Fibroblast of the conjunctiva (primary cell): ENCODE measurements around the gene DNAJC12.
"Not testable (repeated sequence)": the region's sequence is repeated elsewhere in the genome, so short reads cannot be mapped to it uniquely, and the experiment has no call there.

Source experiments
- DNase-seq: peaks from one replicate; pipeline ENCODE4 v3.0.0-alpha.2; 2010; ENCODE audit warnings: low read depth

The DNAJC12 gene

DNA sequence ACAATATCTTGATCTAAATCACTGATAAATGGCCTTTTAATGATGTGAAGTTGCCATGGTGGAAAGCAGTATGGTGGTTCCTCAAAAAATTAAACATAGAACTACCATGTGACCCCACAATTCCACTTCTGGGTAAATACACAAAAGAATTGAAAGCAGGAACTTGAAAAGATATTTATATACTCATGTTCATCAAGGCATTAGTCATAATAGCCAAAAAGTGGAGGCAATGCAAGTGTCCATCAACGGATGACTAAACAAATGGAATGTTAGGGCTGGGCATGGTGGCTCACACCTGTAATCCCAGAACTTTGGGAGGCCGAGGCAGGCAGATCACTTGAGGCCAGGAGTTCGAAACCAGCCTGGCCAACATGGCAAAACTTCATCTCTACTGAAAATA, 2.0 kb upstream of the DNAJC12 start:
- no peak for DNase-seq

DNA sequence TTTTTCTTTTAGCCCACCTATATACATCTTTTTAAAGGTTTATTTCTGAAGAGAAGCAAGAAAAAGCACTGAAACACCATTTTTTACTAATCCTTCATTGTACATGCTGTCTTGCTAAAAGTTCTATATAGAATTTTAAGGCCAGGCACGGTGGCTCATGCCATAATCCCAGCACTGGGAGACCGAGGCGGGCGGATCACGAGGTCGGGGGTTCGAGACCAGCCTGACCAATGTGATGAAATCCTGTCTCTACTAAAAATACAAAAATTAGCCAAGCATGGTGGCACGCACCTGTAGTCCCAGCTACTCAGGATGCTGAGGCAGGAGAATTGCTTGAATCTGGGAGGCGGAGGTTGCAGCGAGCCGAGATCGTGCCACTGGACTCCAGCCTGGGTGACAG, 1.5 kb upstream of the DNAJC12 start:
- not testable (repeated sequence) for DNase-seq

DNA sequence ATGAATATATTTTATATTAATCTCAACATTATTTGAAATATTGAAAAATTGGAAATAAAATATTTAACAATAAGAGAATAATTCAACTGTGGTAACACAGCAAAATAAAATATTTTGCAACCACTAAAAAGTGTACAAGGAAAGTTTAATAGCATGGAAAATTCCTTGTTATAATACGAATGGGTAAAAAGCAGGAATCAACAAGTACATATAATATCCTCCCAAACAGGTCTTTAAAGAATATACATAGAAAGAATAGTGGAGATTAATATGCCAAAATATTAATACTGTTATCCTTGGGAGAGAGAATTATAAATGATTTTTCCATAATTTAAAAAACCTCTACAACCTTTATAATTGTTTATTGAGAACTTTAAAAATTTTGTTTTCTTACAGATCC, 1.0 kb downstream of the DNAJC12 start:
- DNase-seq = no peak

DNA sequence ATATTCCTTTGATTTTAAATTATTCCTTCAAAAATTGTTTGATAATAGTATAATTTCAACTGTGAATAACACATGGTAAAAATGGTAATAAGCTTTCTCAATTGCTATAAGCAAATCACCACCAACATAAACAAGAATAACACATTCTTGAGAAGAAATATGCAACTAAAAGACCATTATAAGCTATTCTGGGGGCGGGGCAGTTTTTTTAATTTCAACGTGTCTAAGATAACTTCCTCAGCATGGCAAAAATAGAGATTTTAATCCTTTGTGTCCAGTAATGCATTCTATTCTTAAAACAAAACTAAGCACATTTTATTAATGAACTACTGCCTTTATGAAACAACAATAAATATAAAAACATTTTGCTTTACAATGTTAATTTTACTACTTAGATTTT, 1.5 kb downstream of the DNAJC12 start:
- DNase-seq = no peak

DNA sequence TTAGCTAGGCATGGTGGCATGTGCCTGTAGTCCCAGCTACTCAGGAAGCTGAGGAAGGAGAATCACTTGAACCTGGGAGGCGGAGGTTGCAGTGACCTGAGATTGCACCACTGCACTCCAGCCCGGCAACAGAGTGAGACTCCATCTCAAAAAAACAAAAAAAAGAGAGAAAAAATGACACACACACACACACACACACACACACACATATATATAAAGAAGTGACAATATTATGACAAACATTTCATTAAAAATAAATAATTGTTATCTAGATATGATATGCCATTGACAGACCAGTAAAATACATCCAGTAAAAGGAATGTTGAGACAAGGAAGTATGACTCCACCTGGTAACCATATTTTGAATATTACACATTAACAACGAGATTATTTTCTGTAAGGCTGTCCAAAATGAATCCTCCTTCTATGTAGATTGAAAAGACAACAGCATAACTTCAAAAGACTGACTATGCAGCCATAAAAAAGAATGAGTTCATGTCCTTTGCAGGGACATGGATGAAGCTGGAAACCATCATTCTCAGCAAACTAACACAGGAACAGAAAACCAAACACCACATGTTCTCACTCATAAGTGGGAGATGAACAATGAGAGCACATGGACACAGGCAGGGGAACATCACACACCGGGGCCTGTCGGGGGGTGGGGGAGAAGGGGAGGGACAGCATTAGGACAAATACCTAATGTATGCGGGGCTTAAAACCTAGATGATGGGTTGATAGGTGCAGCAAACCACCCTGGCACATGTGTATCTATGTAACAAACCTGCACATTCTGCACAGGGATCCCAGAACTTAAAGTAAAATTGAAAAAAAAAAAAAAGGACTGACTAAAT, 2.2 kb downstream of the DNAJC12 start:
- DNase-seq = not testable (repeated sequence)

DNA sequence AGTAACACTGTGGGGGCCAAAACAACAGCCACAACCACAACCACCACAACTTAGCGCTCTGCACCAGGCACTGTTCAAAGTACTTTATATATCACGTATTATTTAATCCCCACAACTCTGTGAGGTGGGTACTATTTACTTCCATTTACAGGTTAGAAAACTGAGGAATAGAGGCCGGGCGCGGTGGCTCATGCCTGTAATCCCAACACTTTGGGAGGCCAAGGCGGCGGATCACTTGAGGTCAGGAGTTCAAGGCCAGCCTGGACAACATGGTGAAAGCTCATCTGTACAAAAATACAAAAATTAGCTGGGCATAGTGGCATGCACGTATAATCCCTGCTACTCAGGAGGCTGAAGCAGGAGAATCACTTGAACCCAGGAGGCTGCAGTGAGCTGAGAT, 3.6 kb downstream of the DNAJC12 start:
- no peak for DNase-seq

DNA sequence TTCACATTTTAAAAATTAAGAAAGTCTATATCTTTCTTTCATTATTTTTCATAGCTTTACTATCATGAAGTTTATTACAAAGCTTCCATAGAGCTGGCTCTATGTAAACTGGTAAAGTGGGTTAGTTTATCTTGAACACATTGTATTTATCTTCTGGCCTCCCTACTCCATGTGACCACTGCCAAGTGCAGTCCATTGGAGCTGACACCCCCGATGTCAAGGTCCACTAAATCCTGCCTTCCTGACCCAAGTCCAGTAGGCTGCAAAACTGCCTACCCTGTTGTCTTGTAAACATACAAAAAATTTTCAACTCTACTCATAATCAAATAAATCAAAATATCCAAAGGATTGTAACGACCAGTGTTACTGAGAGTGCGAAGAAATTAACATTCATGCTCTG, 10.2 kb downstream of the DNAJC12 start:
- DNase-seq = no peak

DNA sequence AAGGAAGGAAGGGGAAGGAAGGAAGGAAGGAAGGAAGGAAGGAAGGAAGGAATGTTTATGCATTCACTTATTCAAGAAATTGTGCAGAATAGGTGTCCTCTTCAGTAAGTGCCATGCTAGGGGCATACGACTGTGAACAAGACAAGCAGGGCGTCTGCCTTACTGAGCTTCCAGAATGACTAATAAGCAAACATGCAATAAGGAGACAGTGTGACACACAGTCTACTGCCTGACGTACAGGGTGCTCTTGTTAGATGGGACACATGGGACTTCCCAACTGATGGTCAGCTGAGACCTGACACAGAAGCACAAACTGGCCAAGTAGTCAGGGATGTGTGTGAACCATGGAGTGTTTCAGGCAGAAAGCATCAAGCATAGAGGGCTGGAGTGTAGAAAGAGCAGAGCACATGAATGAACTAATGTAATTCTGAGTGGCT, 18.2 kb downstream of the DNAJC12 start:
- no peak for DNase-seq

DNA sequence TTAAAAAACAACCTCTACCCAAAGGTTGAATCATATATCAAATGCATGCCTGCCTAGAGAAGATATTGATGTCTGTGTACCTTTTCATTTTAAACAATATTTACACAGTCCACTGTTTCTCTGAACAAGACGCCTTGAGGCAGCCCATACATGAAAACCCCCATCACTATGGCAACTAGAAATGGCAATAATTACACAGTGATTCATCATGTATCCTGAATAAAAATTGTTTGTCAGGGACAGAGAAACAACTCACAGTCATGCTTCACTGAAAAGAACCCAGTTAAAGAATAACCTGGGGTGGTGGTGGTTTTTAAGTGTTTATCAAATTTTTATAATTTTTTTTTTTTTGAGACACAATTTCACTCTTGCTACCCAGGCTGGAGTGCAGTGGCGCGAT, 19.7 kb downstream of the DNAJC12 start:
- no peak for DNase-seq

DNA sequence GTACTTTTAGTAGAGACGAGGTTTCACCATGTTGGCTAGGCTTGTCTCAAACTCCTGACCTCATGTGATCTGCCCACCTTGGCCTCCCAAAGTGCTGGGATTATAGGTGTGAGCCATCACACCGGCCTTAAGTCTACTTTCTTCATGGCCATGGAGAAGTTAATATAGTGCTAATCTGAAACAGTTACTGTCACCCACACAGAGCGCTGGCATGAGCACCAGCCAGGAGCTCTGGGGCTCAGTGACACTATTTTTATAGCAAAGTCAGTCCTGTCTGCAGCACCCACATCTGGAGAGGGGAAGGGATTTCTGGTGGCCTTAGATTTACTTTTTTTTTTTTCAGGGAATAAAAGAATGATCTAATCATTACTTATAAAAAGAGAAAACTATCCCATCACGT, 21.3 kb downstream of the DNAJC12 start:
- DNase-seq = no peak

DNA sequence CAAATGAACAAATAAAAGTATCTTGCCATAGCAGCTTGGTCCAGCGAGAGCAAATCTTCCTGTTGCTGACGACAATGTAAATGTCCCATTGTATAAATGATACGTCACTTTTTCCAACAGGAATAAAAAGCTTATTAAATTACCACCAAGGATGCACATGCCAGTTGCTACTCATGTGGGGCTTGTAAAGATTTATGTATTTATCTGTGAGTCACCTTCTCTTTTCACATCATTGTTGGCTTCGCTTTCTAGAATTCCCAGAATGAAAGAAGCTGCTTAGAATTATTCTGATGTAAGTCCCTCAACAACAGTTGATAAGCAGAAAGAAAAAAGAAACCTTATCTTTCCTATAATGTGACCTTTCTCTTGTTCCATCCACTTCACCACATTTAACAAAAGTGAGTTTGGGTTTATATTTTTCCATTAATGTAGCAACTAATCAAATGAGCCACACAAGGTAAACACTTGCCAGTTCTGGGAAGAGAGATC, 22.4 kb downstream of the DNAJC12 start:
- DNase-seq = no peak

DNA sequence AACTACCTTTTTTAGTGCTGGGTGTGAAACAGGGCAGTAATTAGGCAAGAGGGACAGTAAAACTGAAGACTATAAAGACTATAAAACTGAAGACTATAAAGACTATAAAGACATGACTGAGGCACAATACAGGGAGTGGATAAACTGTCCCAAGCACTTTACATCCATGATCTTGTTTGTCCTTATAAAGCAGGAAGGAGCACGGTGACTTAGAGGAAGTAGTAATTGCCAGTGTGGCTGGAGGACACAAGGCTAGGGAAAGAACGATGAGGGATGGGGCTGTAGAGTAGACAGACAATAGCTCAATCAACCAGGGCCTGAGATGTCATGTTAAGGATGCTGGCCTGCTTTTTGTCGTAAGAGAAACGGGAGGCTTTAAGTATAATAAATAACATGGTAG, 26.0 kb downstream of the DNAJC12 start:
- no peak for DNase-seq

DNA sequence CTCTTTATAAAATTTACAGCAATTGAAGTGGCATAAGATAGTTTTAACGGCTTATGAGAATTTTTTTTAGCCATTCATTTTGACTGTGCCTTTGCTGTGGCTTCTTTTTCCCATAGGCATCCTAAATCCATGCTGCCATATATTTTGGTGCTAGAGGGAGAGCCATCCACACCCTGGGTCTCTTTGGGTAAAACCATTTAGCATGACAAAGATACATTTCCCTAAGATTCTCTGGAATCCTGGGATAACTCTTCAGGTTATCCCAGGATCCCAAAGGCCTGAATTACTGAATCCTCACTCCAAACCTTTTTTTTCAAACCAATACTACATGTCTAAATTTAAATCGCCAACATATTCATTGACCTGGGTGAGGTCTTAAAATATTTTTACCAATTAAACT, 28.9 kb downstream of the DNAJC12 start:
- DNase-seq = no peak

DNA sequence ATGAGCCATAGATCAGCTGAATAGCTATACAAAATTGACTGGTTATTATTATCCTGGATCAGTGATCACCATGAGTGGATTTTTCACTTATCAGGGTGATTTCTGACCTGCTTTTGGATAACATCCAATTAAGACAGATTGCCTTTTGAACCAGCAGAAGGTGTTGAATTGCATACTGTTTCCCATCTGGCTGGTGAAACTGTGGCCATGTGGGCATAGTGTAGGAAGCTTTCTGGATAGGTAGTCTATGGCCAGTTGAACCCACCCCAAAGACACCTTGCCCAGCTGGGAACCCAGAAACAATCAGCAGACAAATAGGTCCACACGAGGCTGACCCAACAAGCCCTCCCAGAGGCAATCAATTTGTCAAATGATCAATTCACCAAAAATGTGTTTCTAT, 29.3 kb downstream of the DNAJC12 start:
- DNase-seq = no peak

DNA sequence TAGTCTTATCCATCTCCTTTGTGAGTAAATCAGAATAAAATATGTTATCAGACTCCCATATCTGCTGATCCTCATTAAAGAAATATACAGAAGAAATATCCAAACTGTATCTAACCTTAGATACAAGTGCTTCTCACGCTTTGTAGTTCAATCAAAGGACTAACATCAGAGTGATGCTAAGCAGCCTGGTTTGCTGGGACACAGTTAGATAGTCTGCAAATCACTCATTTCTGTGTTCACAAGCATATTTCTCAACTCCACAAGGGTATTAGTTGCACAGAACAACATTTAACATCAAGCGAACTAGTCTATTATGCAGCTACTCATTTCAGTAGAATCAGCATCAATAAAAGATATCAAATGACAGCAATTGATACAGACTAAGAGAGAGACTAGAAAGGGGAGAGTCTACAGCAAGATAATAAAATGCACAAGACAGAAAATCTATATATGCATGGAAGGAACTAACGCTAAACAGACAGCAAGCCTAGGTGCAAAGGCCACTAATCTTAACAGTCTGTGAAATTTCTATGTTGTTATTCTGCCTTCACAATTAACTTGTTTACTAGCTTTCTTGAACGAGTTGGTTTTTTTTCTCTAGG, 30.0 kb downstream of the DNAJC12 start:
- no peak for DNase-seq

DNA sequence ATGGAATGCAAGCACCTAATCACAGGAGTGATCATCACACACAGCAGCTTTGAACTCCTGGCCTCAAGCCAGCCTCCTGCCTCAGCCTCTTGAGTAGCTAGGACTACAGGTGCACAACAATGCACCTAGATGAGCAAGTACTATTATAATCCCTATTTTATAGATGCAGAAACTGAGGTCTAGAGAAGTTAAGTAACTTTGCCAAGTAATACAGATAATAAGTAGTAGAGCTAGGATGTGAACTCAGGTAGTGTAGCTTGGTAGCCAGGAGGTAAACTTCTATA, 33.7 kb downstream of the DNAJC12 start:
- no peak for DNase-seq

DNA sequence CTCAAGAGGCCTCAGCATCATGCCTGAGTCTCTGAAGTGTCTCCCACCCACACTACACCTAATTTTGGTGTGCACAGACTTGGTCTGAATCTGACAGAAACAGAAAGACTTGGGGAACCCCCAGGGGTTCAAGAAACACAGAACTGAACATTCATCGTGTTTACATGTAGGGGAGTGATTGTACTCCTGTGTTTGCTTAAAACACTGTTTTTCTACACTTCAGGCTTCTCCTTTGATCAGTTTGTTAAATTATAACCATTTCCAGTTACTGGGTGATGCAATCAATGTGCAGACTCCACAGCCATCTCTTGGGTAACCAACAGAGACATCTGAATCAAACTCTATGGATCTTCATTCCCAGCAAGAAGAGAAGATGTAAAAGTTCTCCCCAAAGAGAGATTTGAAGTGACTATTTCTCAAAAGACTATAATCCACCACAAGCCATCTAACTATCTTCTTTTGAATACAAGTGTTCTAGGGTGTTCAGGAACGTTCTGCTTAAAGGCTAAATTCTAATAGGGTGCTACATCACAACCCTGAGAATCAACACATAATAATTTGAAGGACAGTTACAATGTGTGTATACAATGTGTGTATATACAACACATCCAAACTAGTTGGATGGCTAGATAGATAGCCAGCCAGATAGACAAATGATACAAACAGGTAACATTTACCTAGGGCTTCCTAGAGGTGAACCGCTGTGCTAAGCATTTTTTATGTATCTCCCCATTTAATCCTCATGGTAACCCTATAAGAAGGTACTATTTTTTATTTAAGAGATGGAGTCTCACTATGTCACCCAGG, 34.2 kb downstream of the DNAJC12 start:
- no peak for DNase-seq

DNA sequence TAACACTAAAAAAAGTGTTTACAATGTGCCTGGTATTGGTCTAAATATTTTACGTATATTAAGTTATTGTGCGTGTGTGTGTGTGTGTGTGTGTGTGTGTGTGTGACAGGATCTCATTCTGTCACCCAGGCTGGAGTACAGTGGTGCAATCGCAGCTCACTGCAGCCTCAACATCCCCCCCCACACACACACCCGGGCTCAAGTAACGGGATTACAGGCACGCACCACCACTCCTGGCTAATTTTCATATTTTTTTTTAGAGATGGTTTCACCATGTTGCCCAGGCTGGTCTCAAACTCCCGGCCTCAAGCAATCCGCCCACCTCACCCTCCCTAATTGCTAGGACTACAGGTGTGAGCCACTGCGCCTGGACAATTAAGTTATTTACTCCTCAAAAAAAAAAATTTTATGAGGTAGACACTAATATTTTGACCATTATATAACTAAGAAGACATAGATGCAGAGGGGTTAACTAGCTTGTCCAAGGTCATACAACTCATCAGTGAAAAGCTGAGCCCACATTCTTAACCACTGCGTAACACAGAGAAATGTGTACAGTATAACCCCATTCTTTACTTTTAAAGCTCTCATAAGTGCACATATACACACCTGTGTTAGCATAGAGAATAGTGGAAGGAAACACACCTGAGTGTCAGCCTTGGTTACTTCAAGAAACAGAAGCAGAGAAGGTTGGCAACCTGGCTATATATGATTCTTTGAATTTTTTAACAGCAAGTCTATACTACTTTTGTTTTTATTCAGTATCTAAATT, 35.0 kb downstream of the DNAJC12 start:
- DNase-seq = no peak

DNA sequence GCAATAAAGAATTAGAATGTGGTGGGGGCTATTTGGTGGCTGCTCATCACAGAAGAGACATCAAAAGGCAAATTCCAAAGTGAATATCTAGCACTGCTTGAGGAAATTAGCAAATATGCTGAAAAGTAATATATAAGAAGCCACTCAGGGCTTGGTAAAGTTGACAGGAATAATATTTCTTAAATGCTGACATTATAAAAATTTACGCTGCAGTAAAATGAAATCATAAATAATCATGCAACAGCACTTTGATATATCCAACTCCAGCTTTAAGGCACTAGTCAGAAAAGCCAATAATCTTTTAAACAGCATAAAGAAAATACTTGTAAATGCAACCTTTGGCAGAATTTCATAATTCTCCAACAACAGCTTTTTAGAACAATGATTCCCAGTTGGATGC, 36.9 kb downstream of the DNAJC12 start:
- no peak for DNase-seq

DNA sequence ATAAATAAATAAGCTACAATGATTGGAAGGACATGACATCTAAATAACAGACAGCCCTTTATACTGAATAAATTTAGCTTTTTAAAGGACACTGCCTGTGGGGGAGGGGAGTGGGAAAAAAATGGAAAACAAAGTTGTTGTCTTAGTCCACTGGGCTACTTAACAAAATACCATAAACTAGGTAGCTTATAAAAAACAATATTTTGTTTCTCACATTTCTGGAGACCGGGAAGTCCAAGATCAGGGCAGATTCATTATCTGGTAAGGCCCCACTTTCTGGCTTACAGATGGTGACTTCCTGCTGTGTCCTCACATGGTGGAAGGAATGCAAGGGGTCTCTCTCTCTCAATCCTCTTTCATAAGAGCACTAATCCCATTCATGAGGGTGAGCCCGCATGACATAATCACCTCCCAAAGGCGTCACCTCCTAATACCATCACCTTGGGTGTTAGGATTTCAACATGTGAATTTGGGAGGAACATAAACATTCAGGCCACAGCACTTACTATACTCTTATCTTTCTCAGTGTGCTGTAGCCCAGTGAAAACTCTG, 43.0 kb downstream of the DNAJC12 start:
- no peak for DNase-seq

DNA sequence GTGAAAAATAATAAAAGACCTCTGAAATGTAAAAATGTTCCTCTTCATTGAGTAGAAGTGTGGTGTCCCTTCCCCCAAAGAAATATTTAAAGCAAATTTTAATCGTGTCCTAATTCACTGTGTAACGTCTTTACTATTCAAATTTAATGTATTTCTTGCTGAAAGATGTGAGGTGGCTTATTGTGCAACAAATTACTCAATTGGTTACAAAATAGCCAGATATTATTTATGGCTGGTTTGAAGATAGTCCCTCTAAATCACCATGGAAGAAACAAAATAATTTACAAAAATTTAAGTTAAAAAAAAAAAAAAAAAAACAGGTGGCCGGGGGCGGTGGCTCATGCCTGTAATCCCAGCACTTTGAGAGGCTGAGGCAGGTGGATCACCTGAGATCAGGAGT, 43.7 kb downstream of the DNAJC12 start:
- DNase-seq = no peak

DNA sequence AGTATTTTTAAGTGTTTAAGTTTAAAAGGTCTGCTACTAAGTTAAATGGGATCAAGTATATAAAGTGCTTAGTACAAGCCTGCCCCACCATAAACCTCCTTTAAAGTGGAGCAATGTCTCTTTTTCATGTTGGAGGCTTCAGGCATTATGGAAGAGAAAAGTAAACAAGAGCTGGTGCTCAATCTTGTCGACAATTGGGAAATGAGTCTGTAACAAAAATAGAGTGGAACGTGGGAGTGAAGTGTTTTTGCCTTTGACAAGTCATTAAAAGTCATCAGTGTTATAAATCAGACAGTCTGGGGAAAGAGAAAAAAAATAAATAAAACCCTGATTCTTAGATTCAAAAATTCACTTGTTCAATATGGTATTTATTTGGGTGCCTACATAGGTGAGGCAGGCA, 44.7 kb downstream of the DNAJC12 start:
- no peak for DNase-seq
